HG02642 (cell line): Measurements from ENCODE around the gene NR2C2.

Experiments used
- ATAC-seq: cut with Tn5 transposase; IDR thresholded peaks from one replicate; pipeline ENCODE4 v1.9.1; 2021; ENCODE audit warnings: mild to moderate bottlenecking; ENCODE audit not compliant: unreplicated experiment, poor library complexity

Gene NR2C2

DNA sequence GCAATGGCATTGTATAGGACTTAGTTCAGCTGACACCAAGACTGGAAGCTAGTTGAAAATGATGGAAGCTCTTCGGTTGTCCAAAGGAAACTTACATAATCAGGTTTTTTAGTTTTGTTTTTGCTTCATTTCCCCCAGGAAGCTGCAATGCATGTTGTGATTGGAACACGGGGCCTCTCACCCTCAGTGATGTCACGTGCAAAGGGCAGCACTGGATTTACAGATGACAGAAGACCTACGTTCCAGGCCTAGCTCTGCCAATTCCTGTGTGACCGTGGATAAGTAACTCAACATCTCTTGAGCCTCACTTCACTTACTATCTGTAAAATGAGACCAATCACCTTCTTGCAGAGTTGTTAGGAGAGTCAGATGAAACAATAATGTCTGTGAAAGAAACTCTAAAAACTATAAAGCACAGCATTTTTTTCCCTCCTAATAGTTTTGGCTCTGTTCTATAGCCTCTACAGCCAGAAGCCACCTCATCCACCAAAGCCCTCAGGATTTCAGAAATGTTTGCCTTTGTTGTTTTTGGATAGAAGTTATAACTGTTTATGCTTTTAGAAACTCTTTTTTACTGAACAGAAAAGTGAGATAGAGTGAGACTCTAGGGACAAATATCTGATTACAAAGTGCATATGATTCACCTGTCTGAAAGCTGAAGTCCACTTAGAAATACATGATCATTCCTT is 146.9 kb downstream of the NR2C2 start:
- ATAC-seq = no peak

DNA sequence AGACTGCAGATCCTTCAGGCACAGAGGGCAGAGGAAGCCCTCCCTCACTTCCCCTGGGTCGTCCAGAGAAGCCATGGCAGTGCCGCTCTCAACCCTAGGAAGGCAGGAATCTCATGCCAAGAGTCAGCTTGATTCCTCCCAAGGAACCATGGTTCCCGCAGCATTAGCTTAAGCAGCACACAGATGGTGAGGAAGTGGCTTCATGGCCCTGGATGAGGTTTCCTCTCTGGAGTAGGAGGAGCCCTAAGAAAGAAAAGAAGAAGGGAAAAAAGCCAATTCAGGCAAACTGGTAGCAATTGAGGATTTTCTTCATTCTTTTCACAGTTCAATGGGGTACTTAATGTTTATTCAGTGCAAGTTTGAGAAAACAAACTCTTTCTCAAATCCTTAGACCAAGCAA is 148.7 kb downstream of the NR2C2 start:
- ATAC-seq = no peak

- no peak for ATAC-seq
Measured at GRCh38 chr3:15097891-15098290, 150.5 kb downstream of the NR2C2 start.
